Measurements from ENCODE around the gene CD83.

- TF ChIP-seq EZH2phosphoT487 (IDR thresholded peaks at IDR 0.05; ENCODE audit: low read length) = no peak
- no peak for TF ChIP-seq CTCF (IDR thresholded peaks at IDR 0.05; ENCODE audit: low read length)
These were observed 9.7 kb upstream of the CD83 start for GRCh38 chr6:14107711-14108494.

All from MM.1S (cell line).